Right lobe of liver (tissue), 4 donors: ENCODE measurements around the gene LMOD2.

ENCODE experiments used
- CTCF ChIP-seq, 4 donors: fragments of 200-600 bp in 3 of 4; fragments of 450-650 bp in 1 of 4; IDR thresholded peaks; one replicate each; pipeline versions ENCODE4 v1.5.1 to v1.8.0; 2016 to 2022; ENCODE audit warnings: antibody characterized with exemption in 4 of 4, mild to moderate bottlenecking in 2 of 4
- POLR2A ChIP-seq: fragments of 450-650 bp; IDR thresholded peaks from one replicate; pipeline ENCODE4 v1.6.1; 2017; ENCODE audit warnings: antibody characterized with exemption, mild to moderate bottlenecking
- donor health status: DM: no; HTN: no; CAD: no.
- donor health status: DM: no; HTN: no; CAD: no.
- donor health status: DM: no; HTN: yes; CAD: no.

- TF ChIP-seq CTCF (IDR thresholded peaks at IDR 0.05) (no peak), POLR2A (no peak)
Measured at GRCh38 chr7:123657304-123657685, 1.6 kb downstream of the LMOD2 start.
